Karpas-422 (cell line): ENCODE data around the gene LRRC59. TPM values are rescaled to one million over a fixed set of nuclear protein-coding genes. Genes with fewer than 3 reads are reported as not detected.

Source experiments
- DNase-seq: peaks from one replicate; pipeline ENCODE4 v3.0.0-alpha.2; 2015
- H2AFZ ChIP-seq: fragments of 200-600 bp; sonication (generic); 2 replicates; pipeline ENCODE4 v1.6.1; 2014; ENCODE audit warnings: antibody characterized with exemption, low read length, mixed read lengths
- H3K27ac ChIP-seq: fragments of 200-600 bp; sonication (generic); 2 replicates; pipeline ENCODE4 v1.5.1; 2014; ENCODE audit warnings: mild to moderate bottlenecking, low read length, moderate library complexity
- H3K27me3 ChIP-seq: fragments of 200-600 bp; sonication (generic); 2 replicates; pipeline ENCODE4 v1.6.1; 2014; ENCODE audit warnings: low read length, mixed read lengths
- H3K36me3 ChIP-seq: fragments of 200-600 bp; sonication (generic); 2 replicates; pipeline ENCODE4 v1.6.1; 2014; ENCODE audit warnings: low read length, mixed read lengths; ENCODE audit not compliant: insufficient read depth
- H3K4me1 ChIP-seq: fragments of 200-600 bp; sonication (generic); 2 replicates; pipeline ENCODE4 v1.6.1; 2014; ENCODE audit warnings: mild to moderate bottlenecking, low read length, mixed read lengths
- H3K4me2 ChIP-seq: fragments of 200-600 bp; sonication (generic); 2 replicates; pipeline ENCODE4 v1.6.1; 2014; ENCODE audit warnings: low read length, low read depth, mild to moderate bottlenecking; ENCODE audit not compliant: poor library complexity, severe bottlenecking
- H3K4me3 ChIP-seq: fragments of 200-600 bp; sonication (generic); 2 replicates; pipeline ENCODE4 v1.5.1; 2014; ENCODE audit warnings: mild to moderate bottlenecking, antibody characterized with exemption, low read length, mixed read lengths
- H3K79me2 ChIP-seq: fragments of 200-600 bp; sonication (generic); 2 replicates; pipeline ENCODE4 v1.6.1; 2014; ENCODE audit warnings: mild to moderate bottlenecking, low read length, mixed read lengths
- H3K9ac ChIP-seq: fragments of 200-600 bp; sonication (generic); 2 replicates; pipeline ENCODE4 v1.6.0; 2014; ENCODE audit warnings: low read length
- H3K9me2 ChIP-seq: fragments of 200-600 bp; sonication (generic), shearing (Covaris generic); replicated peaks from 2 replicates; pipeline ENCODE4 v1.6.0; 2014; ENCODE audit warnings: mild to moderate bottlenecking, low read length, moderate library complexity; ENCODE audit not compliant: insufficient read depth
- H3K9me3 ChIP-seq: fragments of 300-700, 200-600 bp; sonication (generic); 2 replicates; pipeline ENCODE4 v1.6.1; 2014; ENCODE audit warnings: low read length, mixed read lengths
- H4K20me1 ChIP-seq: fragments of 200-600 bp; sonication (generic); 2 replicates; pipeline ENCODE4 v1.6.1; 2014; ENCODE audit warnings: mild to moderate bottlenecking, antibody characterized with exemption, low read length, low read depth; ENCODE audit not compliant: insufficient read depth
- total RNA-seq: library from RNA; depleted of rRNA; stranded (reverse); fragments of >200 nt; shearing (Covaris generic); gene quantifications from 2 replicates; pipeline ENCODE4 v1.2.3, GENCODE V29; 2014; ENCODE audit warnings: low replicate concordance

Gene LRRC59
- total RNA-seq, 1 experiment from 2014 or later: 53.3 TPM

GRCh38 chr17:50359998-50360461 lies 37.3 kb downstream of the LRRC59 start:
- Histone ChIP-seq H4K20me1 (no peaks in the 10 kb centered on the region; the same call in 1 of the 2 replicates), H3K36me3 (peaks cover 11% of the 10 kb centered on the region; the same call in 1 of the 2 replicates), H3K9me2 (no peaks in the 10 kb centered on the region), H3K27me3 (no peaks in the 10 kb centered on the region), H2AFZ (no peak overlapping the region), H3K9ac (no peak overlapping the region), H3K4me2 (no peak overlapping the region), H3K4me1 (peaks cover 3% of the 10 kb centered on the region), H3K4me3 (no peak overlapping the region), H3K27ac (no peak overlapping the region), H3K79me2 (no peaks in the 10 kb centered on the region), H3K9me3 (no peaks in the 10 kb centered on the region)
- DNase-seq: no peak

DNA sequence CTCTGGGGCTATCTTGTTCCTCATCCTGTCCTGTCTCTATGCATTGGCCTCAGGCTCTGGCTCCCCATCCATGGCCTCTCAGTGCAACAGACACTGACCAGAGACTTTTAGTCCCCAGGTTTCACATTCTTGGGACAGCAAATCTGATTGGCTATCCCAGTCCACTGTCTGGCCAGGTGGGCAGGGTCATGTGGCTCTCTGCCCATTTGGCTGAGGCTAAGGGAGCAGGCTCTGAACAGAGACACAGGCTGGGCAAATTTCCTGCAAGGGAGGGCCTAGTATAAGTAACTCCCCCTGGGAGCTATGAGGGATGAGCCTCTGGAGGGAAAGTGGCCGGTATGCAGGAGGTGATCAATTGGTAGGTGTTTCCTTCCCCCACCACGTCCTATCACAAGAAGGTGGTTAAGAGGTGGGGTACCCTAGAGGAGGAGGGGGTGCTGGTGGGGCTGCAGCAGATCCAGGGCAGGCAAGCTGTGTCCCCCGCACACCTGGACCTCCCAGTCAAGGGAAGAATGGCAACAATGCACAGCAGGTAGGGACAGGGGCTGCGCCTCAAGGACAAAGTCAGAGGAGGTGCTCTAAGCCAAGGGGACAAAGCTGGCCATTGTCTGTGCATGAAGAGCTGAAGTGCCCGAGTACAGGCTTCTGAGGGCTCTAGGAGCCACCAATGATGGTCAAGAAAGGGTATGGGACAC lies 38.2 kb downstream of the LRRC59 start:
- H3K4me2 ChIP-seq: no peak overlapping the region
- no peak overlapping the region for H2AFZ ChIP-seq
- H3K36me3 ChIP-seq: peaks cover 11% of the 10 kb centered on the region; the same call in 1 of the 2 replicates
- H3K27ac ChIP-seq: no peak overlapping the region
- no peaks in the 10 kb centered on the region for H3K27me3 ChIP-seq
- H3K9ac ChIP-seq: no peak overlapping the region
- no peak overlapping the region for H3K4me3 ChIP-seq
- H3K9me2 ChIP-seq: no peaks in the 10 kb centered on the region
- H3K79me2 ChIP-seq: no peaks in the 10 kb centered on the region
- no peaks in the 10 kb centered on the region for H3K9me3 ChIP-seq
- peaks cover 3% of the 10 kb centered on the region for H3K4me1 ChIP-seq
- no peak for DNase-seq
- no peaks in the 10 kb centered on the region; the same call in 1 of the 2 replicates for H4K20me1 ChIP-seq

DNA sequence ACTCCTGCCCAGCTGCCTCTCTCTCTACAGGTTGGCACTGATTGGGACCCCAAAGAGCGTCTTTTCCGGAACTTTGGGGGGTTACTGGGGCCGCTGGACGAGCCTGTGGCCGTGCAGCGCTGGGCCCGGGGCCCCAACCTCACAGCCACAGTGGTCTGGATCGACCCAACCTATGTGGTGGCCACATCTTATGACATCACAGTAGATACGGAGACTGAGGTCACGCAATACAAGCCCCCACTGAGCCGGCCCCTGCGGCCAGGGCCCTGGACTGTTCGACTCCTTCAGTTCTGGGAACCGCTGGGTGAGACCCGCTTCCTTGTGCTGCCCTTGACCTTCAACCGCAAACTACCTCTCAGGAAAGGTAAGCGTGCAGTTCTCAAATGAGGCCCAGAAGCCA lies 39.1 kb downstream of the LRRC59 start:
- no peak for DNase-seq
- H3K9me2 ChIP-seq: no peaks in the 10 kb centered on the region
- H2AFZ ChIP-seq: no peak overlapping the region
- no peak overlapping the region for H3K9ac ChIP-seq
- H3K79me2 ChIP-seq: no peaks in the 10 kb centered on the region
- H3K27ac ChIP-seq: no peak overlapping the region
- H3K4me1 ChIP-seq: peaks cover 3% of the 10 kb centered on the region
- no peaks in the 10 kb centered on the region for H3K27me3 ChIP-seq
- no peak overlapping the region for H3K4me3 ChIP-seq
- no peak overlapping the region for H3K4me2 ChIP-seq
- H3K9me3 ChIP-seq: no peaks in the 10 kb centered on the region
- no peaks in the 10 kb centered on the region; the same call in 1 of the 2 replicates for H4K20me1 ChIP-seq
- peaks cover 11% of the 10 kb centered on the region; the same call in 1 of the 2 replicates for H3K36me3 ChIP-seq

- H3K27me3 ChIP-seq: no peaks in the 10 kb centered on the region
- H3K27ac ChIP-seq: no peak overlapping the region
- H4K20me1 ChIP-seq: peaks cover 6% of the 10 kb centered on the region; the same call in 1 of the 2 replicates
- H3K9ac ChIP-seq: no peak overlapping the region
- no peaks in the 10 kb centered on the region for H3K9me3 ChIP-seq
- no peak for DNase-seq
- no peak overlapping the region for H2AFZ ChIP-seq
- peaks cover 3% of the 10 kb centered on the region; the same call in 1 of the 2 replicates for H3K79me2 ChIP-seq
- H3K4me3 ChIP-seq: no peak overlapping the region
- H3K4me2 ChIP-seq: no peak overlapping the region
- peaks cover 11% of the 10 kb centered on the region; the same call in 1 of the 2 replicates for H3K36me3 ChIP-seq
- no peaks in the 10 kb centered on the region for H3K4me1 ChIP-seq
- no peaks in the 10 kb centered on the region for H3K9me2 ChIP-seq
Measured at GRCh38 chr17:50356892-50357510, 40.3 kb downstream of the LRRC59 start.

GRCh38 chr17:50356418-50356817 lies 40.9 kb downstream of the LRRC59 start:
- no peak overlapping the region for H2AFZ ChIP-seq
- peaks cover 11% of the 10 kb centered on the region; the same call in 1 of the 2 replicates for H3K36me3 ChIP-seq

DNA sequence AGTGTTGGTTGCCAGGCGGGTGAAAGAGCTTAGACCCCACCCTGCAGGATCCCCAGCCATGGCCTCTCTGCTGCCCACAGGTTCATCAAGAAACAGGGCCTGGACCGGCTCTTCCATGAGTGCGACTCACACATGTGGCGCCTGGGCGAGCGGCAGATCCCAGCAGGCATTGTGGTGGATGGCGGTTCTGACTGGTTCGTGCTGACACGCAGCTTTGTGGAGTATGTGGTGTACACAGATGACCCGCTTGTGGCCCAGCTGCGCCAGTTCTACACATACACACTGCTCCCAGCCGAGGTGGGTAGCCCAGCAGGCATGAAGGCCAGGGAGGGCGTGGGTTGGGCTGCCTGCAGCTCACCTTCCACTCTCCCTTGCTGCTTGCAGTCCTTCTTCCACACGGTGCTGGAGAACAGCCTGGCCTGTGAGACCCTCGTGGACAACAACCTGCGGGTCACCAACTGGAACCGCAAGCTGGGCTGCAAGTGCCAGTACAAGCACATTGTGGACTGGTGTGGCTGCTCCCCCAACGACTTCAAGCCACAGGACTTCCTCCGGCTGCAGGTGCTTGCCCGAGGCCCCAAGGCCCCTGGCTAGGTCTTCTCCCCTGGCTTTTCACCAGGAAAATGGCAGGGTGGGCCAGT lies 41.5 kb downstream of the LRRC59 start:
- Histone ChIP-seq H3K4me2 (no peak overlapping the region), H3K27ac (no peak overlapping the region), H4K20me1 (peaks cover 6% of the 10 kb centered on the region; the same call in 1 of the 2 replicates), H3K9me3 (no peaks in the 10 kb centered on the region), H3K9me2 (no peaks in the 10 kb centered on the region), H3K9ac (no peak overlapping the region), H3K4me3 (no peak overlapping the region), H2AFZ (no peak overlapping the region), H3K36me3 (peaks cover 11% of the 10 kb centered on the region; the same call in 1 of the 2 replicates), H3K27me3 (no peaks in the 10 kb centered on the region), H3K79me2 (peaks cover 11% of the 10 kb centered on the region), H3K4me1 (no peaks in the 10 kb centered on the region)
- DNase-seq: no peak

More at GRCh38 chr17:50356418-50356817, 40.9 kb downstream of the LRRC59 start:
- peaks cover 8% of the 10 kb centered on the region for H3K79me2 ChIP-seq
- no peaks in the 10 kb centered on the region for H3K4me1 ChIP-seq
- DNase-seq: no peak
- no peaks in the 10 kb centered on the region for H3K27me3 ChIP-seq
- H3K27ac ChIP-seq: no peak overlapping the region
- peaks cover 6% of the 10 kb centered on the region; the same call in 1 of the 2 replicates for H4K20me1 ChIP-seq
- no peaks in the 10 kb centered on the region for H3K9me3 ChIP-seq
- no peaks in the 10 kb centered on the region for H3K9me2 ChIP-seq
- H3K4me3 ChIP-seq: no peak overlapping the region
- H3K9ac ChIP-seq: no peak overlapping the region
- H3K4me2 ChIP-seq: no peak overlapping the region

- Histone ChIP-seq H4K20me1 (peaks cover 6% of the 10 kb centered on the region; the same call in 1 of the 2 replicates), H3K36me3 (peaks cover 11% of the 10 kb centered on the region; the same call in 1 of the 2 replicates)
Measured at GRCh38 chr17:50355336-50355700, 42.0 kb downstream of the LRRC59 start.

DNA sequence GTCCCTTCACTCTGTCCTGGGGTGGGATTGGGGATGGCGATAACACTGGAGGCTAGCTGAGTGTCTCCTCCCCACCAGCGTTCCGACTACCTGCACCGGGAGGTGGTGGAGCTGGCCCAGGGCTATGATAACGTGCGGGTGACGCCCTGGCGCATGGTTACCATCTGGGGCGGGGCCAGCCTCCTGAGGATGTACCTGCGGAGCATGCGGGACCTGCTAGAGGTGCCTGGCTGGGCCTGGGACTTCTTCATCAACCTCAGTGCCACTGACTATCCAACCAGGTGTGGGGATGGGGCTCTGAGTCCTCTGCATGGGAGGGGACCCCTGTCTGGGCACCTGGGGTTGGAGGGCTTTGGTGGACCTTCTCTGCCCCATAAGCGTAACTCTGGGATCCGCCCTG lies 42.5 kb downstream of the LRRC59 start:
- Histone ChIP-seq H3K4me2 (no peak overlapping the region), H3K4me3 (no peak overlapping the region), H3K9me3 (no peaks in the 10 kb centered on the region), H3K9ac (no peak overlapping the region), H3K4me1 (no peaks in the 10 kb centered on the region), H3K27ac (no peak overlapping the region), H4K20me1 (peaks cover 6% of the 10 kb centered on the region; the same call in 1 of the 2 replicates), H2AFZ (no peak overlapping the region), H3K79me2 (peaks cover 16% of the 10 kb centered on the region), H3K9me2 (no peaks in the 10 kb centered on the region), H3K27me3 (no peaks in the 10 kb centered on the region), H3K36me3 (peaks cover 11% of the 10 kb centered on the region; the same call in 1 of the 2 replicates)
- DNase-seq: no peak

More at GRCh38 chr17:50355336-50355700, 42.0 kb downstream of the LRRC59 start:
- Histone ChIP-seq H3K9me2 (no peaks in the 10 kb centered on the region), H3K4me1 (no peaks in the 10 kb centered on the region), H3K4me3 (no peak overlapping the region), H3K4me2 (no peak overlapping the region), H3K27ac (no peak overlapping the region), H3K79me2 (peaks cover 16% of the 10 kb centered on the region), H3K27me3 (no peaks in the 10 kb centered on the region), H2AFZ (no peak overlapping the region), H3K9ac (no peak overlapping the region), H3K9me3 (no peaks in the 10 kb centered on the region)
- DNase-seq: no peak
